Activated CD4-positive, alpha-beta T cell treated with anti-CD3 and anti-CD28 coated beads, Interleukin-2, amount 10 ng/mL, durations not matched to agents 24 days and 14 days (primary cell): ENCODE measurements around the gene TXNRD3. TPM values are rescaled to one million over a fixed set of nuclear protein-coding genes. Genes with fewer than 3 reads are reported as not detected.
A peak's percentile ranks its signal among the peaks of the same experiment; 100 is the strongest.
"Not testable (repeated sequence)": the region's sequence is repeated elsewhere in the genome, so short reads cannot be mapped to it uniquely, and the experiment has no call there.

Experiments used
- DNase-seq: peaks from one replicate; pipeline ENCODE4 v3.0.0; 2022
- H3K27ac Mint-ChIP-seq: one replicate; pipeline ENCODE4 v1.8.0; 2022; ENCODE audit warnings: mild to moderate bottlenecking, mixed read lengths
- H3K27me3 Mint-ChIP-seq: one replicate; pipeline ENCODE4 v1.8.0; 2022; ENCODE audit warnings: mixed read lengths
- H3K36me3 Mint-ChIP-seq: one replicate; pipeline ENCODE4 v1.8.0; 2022; ENCODE audit warnings: low read depth, mild to moderate bottlenecking, mixed read lengths
- H3K4me1 Mint-ChIP-seq: one replicate; pipeline ENCODE4 v1.8.0; 2021; ENCODE audit warnings: mixed read lengths
- H3K4me3 Mint-ChIP-seq: one replicate; pipeline ENCODE4 v1.8.0; 2022; ENCODE audit warnings: mild to moderate bottlenecking, moderate library complexity, mixed read lengths
- H3K9me3 Mint-ChIP-seq: one replicate; pipeline ENCODE4 v1.8.0; 2021; ENCODE audit warnings: mixed read lengths
- intact Hi-C: fragments of 100-400 bp; cut with micrococcal nuclease; formaldehyde crosslinking; loops from one replicate; pipeline ENCODE4 v1.15.1; 2023
- total RNA-seq: library from RNA; stranded (reverse); gene quantifications from 2 replicates; pipeline ENCODE4 v1.2.3, GENCODE V29; 2022

Gene TXNRD3
- total RNA-seq, 1 donor from 2014 or later, result 1.5 TPM

- intact Hi-C loops, result no loop called here
- no peak for DNase-seq
- Mint-ChIP-seq H3K9me3 (peaks cover 3% of the 10 kb centered on the region), H3K4me1 (peaks cover 11% of the 10 kb centered on the region), H3K4me3 (no peak overlapping the region), H3K36me3 (no peaks in the 10 kb centered on the region), H3K27ac (no peak overlapping the region), H3K27me3 (no peaks in the 10 kb centered on the region)
These were observed 41.3 kb downstream of the TXNRD3 start for GRCh38 chr3:126613479-126614188.

GRCh38 chr3:126612479-126613205 is 42.3 kb downstream of the TXNRD3 start:
- H3K9me3 Mint-ChIP-seq, result peaks cover 3% of the 10 kb centered on the region
- no peak overlapping the region for H3K27ac Mint-ChIP-seq
- intact Hi-C loops, result no loop called here
- H3K36me3 Mint-ChIP-seq, result no peaks in the 10 kb centered on the region
- no peak overlapping the region for H3K4me3 Mint-ChIP-seq
- peaks cover 11% of the 10 kb centered on the region for H3K4me1 Mint-ChIP-seq
- DNase-seq, result no peak
- H3K27me3 Mint-ChIP-seq, result no peaks in the 10 kb centered on the region

GRCh38 chr3:126609909-126610308 is 45.0 kb downstream of the TXNRD3 start:
- Mint-ChIP-seq H3K36me3 (no peaks in the 10 kb centered on the region), H3K4me1 (peaks cover 15% of the 10 kb centered on the region), H3K9me3 (no peaks in the 10 kb centered on the region), H3K27me3 (no peaks in the 10 kb centered on the region), H3K4me3 (no peak overlapping the region), H3K27ac (no peak overlapping the region)
- intact Hi-C loops, result no loop called here
- no peak for DNase-seq

GRCh38 chr3:126607214-126607908 is 47.6 kb downstream of the TXNRD3 start:
- H3K27me3 Mint-ChIP-seq, result peaks cover 4% of the 10 kb centered on the region
- DNase-seq, result peak; percentile 66
- H3K4me1 Mint-ChIP-seq, result peaks cover 9% of the 10 kb centered on the region
- no peaks in the 10 kb centered on the region for H3K9me3 Mint-ChIP-seq
- intact Hi-C loops, result no loop called here
- H3K27ac Mint-ChIP-seq, result no peak overlapping the region
- H3K36me3 Mint-ChIP-seq, result no peaks in the 10 kb centered on the region
- no peak overlapping the region for H3K4me3 Mint-ChIP-seq

- H3K4me1 Mint-ChIP-seq, result peaks cover 7% of the 10 kb centered on the region
- DNase-seq, result no peak
- H3K27me3 Mint-ChIP-seq, result peaks cover 14% of the 10 kb centered on the region
- H3K36me3 Mint-ChIP-seq, result no peaks in the 10 kb centered on the region
- no peak overlapping the region for H3K27ac Mint-ChIP-seq
- H3K9me3 Mint-ChIP-seq, result no peaks in the 10 kb centered on the region
- intact Hi-C loops, result no loop called here
- H3K4me3 Mint-ChIP-seq, result no peak overlapping the region
These were observed 48.9 kb downstream of the TXNRD3 start for GRCh38 chr3:126606001-126606400.

DNA sequence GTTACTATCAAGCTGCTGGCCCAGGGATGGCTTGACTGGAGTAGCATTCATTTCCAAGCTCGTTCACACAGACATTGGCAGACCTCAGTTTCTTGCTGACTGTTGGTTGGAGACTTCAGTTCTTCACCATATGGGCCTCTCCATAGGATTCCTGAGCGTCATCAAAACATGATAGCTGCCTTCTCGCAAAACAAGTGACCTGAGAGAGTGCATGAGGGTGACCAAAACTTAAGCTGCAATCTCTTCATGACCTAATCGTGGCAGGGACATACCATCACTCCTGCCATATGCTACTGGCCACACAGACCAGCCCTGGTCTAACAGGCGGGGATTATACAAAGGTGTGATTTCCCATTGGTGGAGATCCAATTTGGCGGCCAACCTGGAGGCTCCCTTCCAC is 50.2 kb downstream of the TXNRD3 start:
- no peak for DNase-seq
- H3K36me3 Mint-ChIP-seq, result no peaks in the 10 kb centered on the region
- H3K4me1 Mint-ChIP-seq, result peaks cover 7% of the 10 kb centered on the region
- H3K9me3 Mint-ChIP-seq, result no peaks in the 10 kb centered on the region
- H3K27me3 Mint-ChIP-seq, result peaks cover 17% of the 10 kb centered on the region
- H3K4me3 Mint-ChIP-seq, result no peak overlapping the region
- intact Hi-C loops, result no loop called here
- no peak overlapping the region for H3K27ac Mint-ChIP-seq

- Mint-ChIP-seq H3K9me3 (no peaks in the 10 kb centered on the region), H3K27ac (no peak overlapping the region), H3K4me3 (no peak overlapping the region), H3K27me3 (peaks cover 20% of the 10 kb centered on the region), H3K4me1 (no peaks in the 10 kb centered on the region), H3K36me3 (no peaks in the 10 kb centered on the region)
- intact Hi-C loops, result no loop called here
- DNase-seq, result no peak
These were observed 55.8 kb downstream of the TXNRD3 start for GRCh38 chr3:126599101-126599500.

GRCh38 chr3:126595479-126595878 is 59.4 kb downstream of the TXNRD3 start:
- H3K4me1 Mint-ChIP-seq, H3K36me3 Mint-ChIP-seq, H3K9me3 Mint-ChIP-seq, intact Hi-C loops, H3K27me3 Mint-ChIP-seq, DNase-seq, H3K4me3 Mint-ChIP-seq, H3K27ac Mint-ChIP-seq: not testable (repeated sequence)

DNA sequence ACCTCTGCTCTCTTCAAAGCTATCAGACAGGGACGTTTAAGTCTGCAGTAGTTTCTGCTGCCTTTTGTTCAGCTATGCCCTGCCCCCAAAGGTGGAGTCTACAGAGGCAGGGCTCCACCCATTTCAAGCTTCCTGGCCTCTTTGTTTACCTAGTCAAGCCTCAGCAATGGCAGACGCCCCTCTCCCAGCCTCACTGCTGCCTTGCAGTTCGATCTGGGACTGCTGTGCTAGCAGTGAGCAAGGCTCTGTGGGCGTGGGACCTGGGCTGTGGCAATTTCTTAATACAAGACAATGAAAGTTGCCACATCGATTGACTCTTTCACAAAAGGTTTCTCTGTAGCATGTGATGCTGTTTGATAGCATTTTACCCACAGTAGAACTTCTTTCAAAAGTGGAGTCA is 63.4 kb downstream of the TXNRD3 start:
- H3K27me3 Mint-ChIP-seq, result peaks cover 20% of the 10 kb centered on the region
- H3K36me3 Mint-ChIP-seq, intact Hi-C loops, H3K4me3 Mint-ChIP-seq, H3K4me1 Mint-ChIP-seq, DNase-seq, H3K27ac Mint-ChIP-seq: not testable (repeated sequence)
- H3K9me3 Mint-ChIP-seq, result peaks cover 11% of the 10 kb centered on the region

- no peak overlapping the region for H3K4me3 Mint-ChIP-seq
- no peaks in the 10 kb centered on the region for H3K9me3 Mint-ChIP-seq
- H3K27ac Mint-ChIP-seq, result no peak overlapping the region
- no peaks in the 10 kb centered on the region for H3K36me3 Mint-ChIP-seq
- peaks cover 14% of the 10 kb centered on the region for H3K27me3 Mint-ChIP-seq
- intact Hi-C loops, result no loop called here
- no peaks in the 10 kb centered on the region for H3K4me1 Mint-ChIP-seq
- DNase-seq, result no peak
These were observed 72.6 kb downstream of the TXNRD3 start for GRCh38 chr3:126582311-126582710.

GRCh38 chr3:126581569-126581968 is 73.4 kb downstream of the TXNRD3 start:
- no peaks in the 10 kb centered on the region for H3K36me3 Mint-ChIP-seq
- H3K27ac Mint-ChIP-seq, result no peak overlapping the region
- no peaks in the 10 kb centered on the region for H3K9me3 Mint-ChIP-seq
- intact Hi-C loops, result no loop called here
- DNase-seq, result no peak
- peaks cover 14% of the 10 kb centered on the region for H3K27me3 Mint-ChIP-seq
- H3K4me3 Mint-ChIP-seq, result no peak overlapping the region
- no peaks in the 10 kb centered on the region for H3K4me1 Mint-ChIP-seq

- DNase-seq, result no peak
- H3K9me3 Mint-ChIP-seq, result no peaks in the 10 kb centered on the region
- H3K4me3 Mint-ChIP-seq, result no peak overlapping the region
- H3K4me1 Mint-ChIP-seq, result no peaks in the 10 kb centered on the region
- H3K27me3 Mint-ChIP-seq, result peaks cover 14% of the 10 kb centered on the region
- intact Hi-C loops, result no loop called here
- H3K36me3 Mint-ChIP-seq, result no peaks in the 10 kb centered on the region
- H3K27ac Mint-ChIP-seq, result no peak overlapping the region
These were observed 74.2 kb downstream of the TXNRD3 start for GRCh38 chr3:126580746-126581145.

DNA sequence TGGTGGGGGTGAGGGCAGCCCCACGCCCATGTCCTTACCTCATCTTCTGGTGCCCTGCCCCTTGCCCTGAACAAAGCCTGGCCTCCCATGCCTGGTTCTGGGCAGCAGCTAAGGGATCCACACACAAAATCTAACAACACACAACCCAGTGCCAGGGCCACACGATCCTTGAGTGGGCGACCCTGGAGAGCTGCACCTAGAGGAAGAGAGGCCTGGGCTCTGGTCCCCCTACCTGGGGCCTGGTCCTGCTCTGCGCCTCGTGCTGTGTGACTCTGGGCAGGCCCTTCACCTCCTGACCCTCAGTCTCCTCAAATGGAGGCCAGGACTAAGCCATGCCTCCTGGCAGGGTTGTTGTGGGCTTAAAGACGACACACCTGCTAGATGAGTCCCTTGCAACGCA is 76.2 kb downstream of the TXNRD3 start:
- Mint-ChIP-seq H3K4me1 (no peaks in the 10 kb centered on the region), H3K4me3 (no peak overlapping the region), H3K27ac (no peak overlapping the region), H3K9me3 (no peaks in the 10 kb centered on the region), H3K36me3 (no peaks in the 10 kb centered on the region), H3K27me3 (peaks cover 16% of the 10 kb centered on the region)
- intact Hi-C loops, result no loop called here
- no peak for DNase-seq

DNA sequence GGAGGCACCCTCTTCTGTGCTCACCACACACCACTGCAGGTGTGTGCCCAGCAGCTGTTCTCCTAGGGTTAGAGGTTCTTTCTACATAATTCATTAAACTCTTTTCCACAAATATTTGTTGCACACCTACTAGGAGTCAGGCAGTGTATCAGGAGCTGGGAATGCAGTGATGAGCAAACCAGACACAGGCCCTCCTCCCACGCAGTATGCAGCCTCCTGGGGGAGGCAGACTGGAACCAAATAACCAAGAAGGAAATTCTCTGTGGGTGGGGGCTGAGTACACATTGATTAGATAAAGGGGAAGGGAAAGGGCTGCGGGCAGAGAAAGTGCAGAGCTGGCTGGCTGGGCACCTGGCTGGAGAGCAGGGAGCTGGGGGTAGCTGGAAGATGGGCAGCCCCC is 77.7 kb downstream of the TXNRD3 start:
- H3K27me3 Mint-ChIP-seq, result peaks cover 15% of the 10 kb centered on the region

More for the DNA sequence above, 77.7 kb downstream of the TXNRD3 start:
- no peak for DNase-seq
- intact Hi-C loops, result no loop called here
- Mint-ChIP-seq H3K4me3 (no peak overlapping the region), H3K4me1 (no peaks in the 10 kb centered on the region), H3K9me3 (no peaks in the 10 kb centered on the region), H3K27ac (no peak overlapping the region), H3K36me3 (no peaks in the 10 kb centered on the region)
